ENCODE data around the gene QPRT. TPM values are rescaled to one million over a fixed set of nuclear protein-coding genes. Genes with fewer than 3 reads are reported as not detected.

Gene QPRT
- total and polyA plus RNA-seq, 2 of the 13 experiments (the other 11 are each of a cell fraction or from before 2014, with no cell fraction given) = 130 to 218 TPM

GRCh38 chr16:29678691-29679267 is at the start of gene QPRT (continued):
- TF ChIP-seq FOXK2 (IDR thresholded peaks at IDR 0.05) (peak; percentile 33; the same call in 1 of the 2 replicates), ZBTB34 (CRISPR knock-in tag; IDR thresholded peaks at IDR 0.05) (peak; percentile 90), HNF1A (IDR thresholded peaks at IDR 0.05; ENCODE audit: low read depth) (no peak), HNF1A (CRISPR knock-in tag; IDR thresholded peaks at IDR 0.05; ENCODE audit: borderline replicate concordance) (no peak), MEF2D (CRISPR knock-in tag; IDR thresholded peaks at IDR 0.05) (no peak; the same call in 1 of the 2 replicates), ZNF503 (CRISPR knock-in tag; IDR thresholded peaks at IDR 0.05) (0 out of 2 replicates have a peak, but pooled peaks have one; percentile 20), NFIC (IDR thresholded peaks at IDR 0.05; ENCODE audit: low read length) (no peak), DR1 (CRISPR knock-in tag; IDR thresholded peaks at IDR 0.05) (peak; percentile 42; the same call in 1 of the 2 replicates), HNF1B (CRISPR knock-in tag; IDR thresholded peaks at IDR 0.05) (0 out of 2 replicates have a peak, but pooled peaks have one; percentile 43), ARID2 (CRISPR knock-in tag; IDR thresholded peaks at IDR 0.05; ENCODE audit: borderline replicate concordance) (peak; percentile 82; the same call in 1 of the 2 replicates), ZC3H4 (CRISPR knock-in tag; IDR thresholded peaks at IDR 0.05; ENCODE audit: borderline replicate concordance) (no peak), NR0B2 (CRISPR knock-in tag; IDR thresholded peaks at IDR 0.05) (peak; percentile 37; the same call in 1 of the 2 replicates), NCOA1 (CRISPR knock-in tag; IDR thresholded peaks at IDR 0.05) (no peak), IRF2 (CRISPR knock-in tag; IDR thresholded peaks at IDR 0.05) (0 out of 2 replicates have a peak, but pooled peaks have one; percentile 4), THRA (CRISPR knock-in tag; IDR thresholded peaks at IDR 0.05; ENCODE audit: borderline replicate concordance) (0 out of 2 replicates have a peak, but pooled peaks have one; percentile 9), GATA4 (IDR thresholded peaks at IDR 0.05; ENCODE audit: borderline replicate concordance, low read depth) (peak; percentile 24; the same call in 1 of the 2 replicates), FOSL2 (CRISPR knock-in tag; IDR thresholded peaks at IDR 0.05) (no peak), SIN3A (IDR thresholded peaks at IDR 0.05; ENCODE audit: borderline replicate concordance, low read depth, low read length) (0 out of 2 replicates have a peak, but pooled peaks have one; percentile 53)
